ENCODE measurements around the gene CACNA1C. TPM values are rescaled to one million over a fixed set of nuclear protein-coding genes. Genes with fewer than 3 reads are reported as not detected.

CACNA1C gene
- total RNA-seq, 1 donor from 2014 or later: not detected

- DNase-seq (ENCODE audit: low read depth): peak; percentile 76
Observed at GRCh38 chr12:2034633-2035430, 18.0 kb upstream of the CACNA1C start.

- DNase-seq (ENCODE audit: low read depth): no peak
Observed at GRCh38 chr12:2035431-2036055, 17.2 kb upstream of the CACNA1C start.

- no peak for DNase-seq (ENCODE audit: low read depth)
Observed at GRCh38 chr12:2039034-2039433, 13.8 kb upstream of the CACNA1C start.

- no peak for DNase-seq (ENCODE audit: low read depth)
Observed at GRCh38 chr12:2043054-2043453, 9.7 kb upstream of the CACNA1C start.

- no peak for DNase-seq (ENCODE audit: low read depth)
Observed at GRCh38 chr12:2044165-2044564, 8.6 kb upstream of the CACNA1C start.

GRCh38 chr12:2046957-2047356 is 5.8 kb upstream of the CACNA1C start:
- no peak for DNase-seq (ENCODE audit: low read depth)

GRCh38 chr12:2047752-2048151 is 5.0 kb upstream of the CACNA1C start:
- DNase-seq (ENCODE audit: low read depth): no peak

- no peak for DNase-seq (ENCODE audit: low read depth)
Observed at GRCh38 chr12:2049604-2050540, 2.9 kb upstream of the CACNA1C start.

GRCh38 chr12:2051700-2052621 is 826 bp upstream of the CACNA1C start:
- peak; percentile 25 for DNase-seq (ENCODE audit: low read depth)

GRCh38 chr12:2053691-2054090 is 904 bp downstream of the CACNA1C start:
- DNase-seq (ENCODE audit: low read depth): no peak

GRCh38 chr12:2054091-2055018 is 1.6 kb downstream of the CACNA1C start:
- no peak for DNase-seq (ENCODE audit: low read depth)

- peak; percentile 64 for DNase-seq (ENCODE audit: low read depth)
Observed at GRCh38 chr12:2057041-2057794, 4.4 kb downstream of the CACNA1C start.

- DNase-seq (ENCODE audit: low read depth): no peak
Observed at GRCh38 chr12:2057795-2058408, 5.1 kb downstream of the CACNA1C start.

- no peak for DNase-seq (ENCODE audit: low read depth)
Observed at GRCh38 chr12:2058837-2059236, 6.0 kb downstream of the CACNA1C start.

GRCh38 chr12:2061402-2061801 is 8.6 kb downstream of the CACNA1C start:
- DNase-seq (ENCODE audit: low read depth): no peak

GRCh38 chr12:2064071-2064507 is 11.3 kb downstream of the CACNA1C start:
- DNase-seq (ENCODE audit: low read depth): no peak

GRCh38 chr12:2068653-2069052 is 15.9 kb downstream of the CACNA1C start:
- DNase-seq (ENCODE audit: low read depth): no peak

GRCh38 chr12:2070440-2071045 is 17.8 kb downstream of the CACNA1C start:
- no peak for DNase-seq (ENCODE audit: low read depth)

All from myocyte (in vitro differentiated cells).